ENCODE results near the gene ARMC10. TPM values are rescaled to one million over a fixed set of nuclear protein-coding genes. Genes with fewer than 3 reads are reported as not detected.

ARMC10 gene
- total and polyA plus RNA-seq, 2 donors (not counting 3 experiments of a cell fraction or from before 2014, with no cell fraction given) = 16.6 to 39.2 TPM

DNA sequence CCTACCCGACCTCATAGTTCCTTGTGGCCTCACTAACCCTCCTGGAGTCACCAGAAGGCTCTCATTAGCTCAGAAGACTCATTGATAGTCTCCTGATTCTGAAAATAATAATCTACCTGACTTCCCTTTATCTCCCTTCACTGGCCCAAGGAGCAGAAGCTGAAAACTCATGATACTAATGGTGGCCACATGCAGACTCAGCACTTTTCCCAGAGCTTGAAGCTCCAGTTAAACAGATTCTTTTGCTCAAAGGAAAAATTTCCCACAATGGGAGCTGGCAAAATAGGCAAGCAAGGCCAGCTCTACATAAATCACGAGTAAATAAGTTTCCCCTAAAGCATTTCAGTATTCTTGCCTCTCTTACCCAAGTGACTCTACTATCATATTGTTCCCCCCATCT is 65.7 kb downstream of the ARMC10 start:
- H3K27ac ChIP-seq (ENCODE audit: insufficient read depth, low read depth, low read length) = no peak overlapping the region
- CTCF ChIA-PET = interaction anchor here (0.8 to 1.2 kb wide), 2 partner anchors 10 to 19 kb away, joined by 3 read pairs; no protein-coding TSS in a partner anchor
- H3K4me1 ChIP-seq (ENCODE audit: control insufficient read depth, extremely low read depth, insufficient read depth, low read length) = peaks cover 10% of the 10 kb centered on the region
- dilution Hi-C loops (cut with MboI; ENCODE audit: extremely low pct_ligation_motif_present, low sequenced_read_pairs) (no loop called here), intact Hi-C loops (cut with micrococcal nuclease) (no loop called here)
- DNase-seq (ENCODE audit: low read depth, low spot score) (no peak), FAIRE-seq (no peak)
- H3K4me3 ChIP-seq (replicated peaks in 1 of 3; ENCODE audit: insufficient read depth in 1 of 3, low read depth in 1 of 3, low read length in 3 of 3) = no peak overlapping the region
- no peak overlapping the region for H3K4me2 ChIP-seq (ENCODE audit: insufficient read depth, low read length)
- no peaks in the 10 kb centered on the region for H4K20me1 ChIP-seq (replicated peaks; ENCODE audit: control insufficient read depth, extremely low read depth, insufficient read depth, low read length)
- no peaks in the 10 kb centered on the region for H3K9me3 ChIP-seq (replicated peaks; ENCODE audit: control insufficient read depth, insufficient read depth, low read length)
- POLR2A ChIA-PET = no interaction called here
- no TSS peak for BruUV-seq (replicated peaks)
- no peak overlapping the region for H3K9ac ChIP-seq (replicated peaks; ENCODE audit: extremely low read depth, insufficient read depth, low read length)
- H3K36me3 ChIP-seq (ENCODE audit: control insufficient read depth in 2 of 2, extremely low read depth in 1 of 2, insufficient read depth in 2 of 2, low read length in 2 of 2) = no peaks in the 10 kb centered on the region
- no peaks in the 10 kb centered on the region for H3K27me3 ChIP-seq (ENCODE audit: control insufficient read depth in 2 of 2, insufficient read depth in 2 of 2, low read length in 2 of 2)
- H2AFZ ChIP-seq (ENCODE audit: low read depth, low read length) = no peak overlapping the region
- peaks cover 11% of the 10 kb centered on the region for H3K79me2 ChIP-seq (ENCODE audit: control insufficient read depth, insufficient read depth, low read length)
- TF ChIP-seq EZH2 (IDR thresholded peaks at IDR 0.05; ENCODE audit: borderline replicate concordance, low read depth, low read length, severe bottlenecking) = no peak
- TF ChIP-seq POLR2AphosphoS5 (IDR thresholded peaks at IDR 0.05; ENCODE audit: insufficient read depth, low read depth, low read length) = no peak
- TF ChIP-seq, protein P1, sequence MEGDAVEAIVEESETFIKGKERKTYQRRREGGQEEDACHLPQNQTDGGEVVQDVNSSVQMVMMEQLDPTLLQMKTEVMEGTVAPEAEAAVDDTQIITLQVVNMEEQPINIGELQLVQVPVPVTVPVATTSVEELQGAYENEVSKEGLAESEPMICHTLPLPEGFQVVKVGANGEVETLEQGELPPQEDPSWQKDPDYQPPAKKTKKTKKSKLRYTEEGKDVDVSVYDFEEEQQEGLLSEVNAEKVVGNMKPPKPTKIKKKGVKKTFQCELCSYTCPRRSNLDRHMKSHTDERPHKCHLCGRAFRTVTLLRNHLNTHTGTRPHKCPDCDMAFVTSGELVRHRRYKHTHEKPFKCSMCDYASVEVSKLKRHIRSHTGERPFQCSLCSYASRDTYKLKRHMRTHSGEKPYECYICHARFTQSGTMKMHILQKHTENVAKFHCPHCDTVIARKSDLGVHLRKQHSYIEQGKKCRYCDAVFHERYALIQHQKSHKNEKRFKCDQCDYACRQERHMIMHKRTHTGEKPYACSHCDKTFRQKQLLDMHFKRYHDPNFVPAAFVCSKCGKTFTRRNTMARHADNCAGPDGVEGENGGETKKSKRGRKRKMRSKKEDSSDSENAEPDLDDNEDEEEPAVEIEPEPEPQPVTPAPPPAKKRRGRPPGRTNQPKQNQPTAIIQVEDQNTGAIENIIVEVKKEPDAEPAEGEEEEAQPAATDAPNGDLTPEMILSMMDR (IDR thresholded peaks at IDR 0.05; ENCODE audit: extremely low read depth in 1 of 2, insufficient read depth in 1 of 2, low read depth in 1 of 2, low read length in 2 of 2) = no peak
- TF ChIP-seq FOS (IDR thresholded peaks at IDR 0.05; ENCODE audit: borderline replicate concordance, insufficient read depth, low read length) = no peak
- TF ChIP-seq, protein P2, sequence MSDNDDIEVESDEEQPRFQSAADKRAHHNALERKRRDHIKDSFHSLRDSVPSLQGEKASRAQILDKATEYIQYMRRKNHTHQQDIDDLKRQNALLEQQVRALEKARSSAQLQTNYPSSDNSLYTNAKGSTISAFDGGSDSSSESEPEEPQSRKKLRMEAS (IDR thresholded peaks at IDR 0.05; ENCODE audit: insufficient read depth, insufficient read length) = no peak
- no peak for TF ChIP-seq POLR2A (IDR thresholded peaks at IDR 0.05; ENCODE audit: low read depth, low read length)
- TF ChIP-seq MYC (IDR thresholded peaks at IDR 0.05; ENCODE audit: low read depth, low read length) = no peak
- no peak for TF ChIP-seq GATA2 (IDR thresholded peaks at IDR 0.05; ENCODE audit: insufficient read depth, insufficient read length, low read depth, low read length)
- no peak for TF ChIP-seq JUN (IDR thresholded peaks at IDR 0.05; ENCODE audit: borderline replicate concordance, insufficient read depth, insufficient read length, low read depth)
- H3K9me1 ChIP-seq (replicated peaks; ENCODE audit: control insufficient read depth, extremely low read depth, insufficient read depth, low read length) = no peaks in the 10 kb centered on the region

Data from endothelial cell of umbilical vein (primary cell).